Suprapubic skin (tissue), 4 donors: Measurements from ENCODE around the gene GABRB3.

Experiments
- CTCF ChIP-seq, 2 donors: fragments of 200-600 bp in 1 of 2; fragments of 450-650 bp in 1 of 2; sonication (generic) in 1 of 2; IDR thresholded peaks; one replicate each; pipeline ENCODE4 v1.5.1; 2016 to 2019; ENCODE audit warnings: antibody characterized with exemption in 2 of 2, mild to moderate bottlenecking in 1 of 2, moderate library complexity in 1 of 2
- EP300 ChIP-seq: sonication (generic); formaldehyde crosslinking; IDR thresholded peaks from one replicate; pipeline ENCODE4 v1.6.1; 2017; ENCODE audit warnings: antibody characterized with exemption
- POLR2A ChIP-seq, 2 donors: fragments of 450-650 bp; IDR thresholded peaks; one replicate each; pipeline ENCODE4 v1.6.1; 2017; ENCODE audit warnings: antibody characterized with exemption in 2 of 2, mild to moderate bottlenecking in 2 of 2, moderate library complexity in 2 of 2
- POLR2AphosphoS5 ChIP-seq, 3 donors: sonication (generic); formaldehyde crosslinking; IDR thresholded peaks; one replicate each; pipeline ENCODE4 v1.6.1; 2017; ENCODE audit warnings: antibody characterized with exemption in 3 of 3

- TF ChIP-seq CTCF (IDR thresholded peaks at IDR 0.05) (no peak), EP300 (no peak), POLR2A (IDR thresholded peaks at IDR 0.05) (no peak), POLR2AphosphoS5 (IDR thresholded peaks at IDR 0.05) (no peak)
These were observed 201.5 kb downstream of the GABRB3 start for GRCh38 chr15:26571346-26571745.
